ENCODE measurements around the gene CYFIP2. TPM values are rescaled to one million over a fixed set of nuclear protein-coding genes. Genes with fewer than 3 reads are reported as not detected.

The CYFIP2 gene
- total RNA-seq, 1 experiment from 2014 or later = 14.3 TPM

DNA sequence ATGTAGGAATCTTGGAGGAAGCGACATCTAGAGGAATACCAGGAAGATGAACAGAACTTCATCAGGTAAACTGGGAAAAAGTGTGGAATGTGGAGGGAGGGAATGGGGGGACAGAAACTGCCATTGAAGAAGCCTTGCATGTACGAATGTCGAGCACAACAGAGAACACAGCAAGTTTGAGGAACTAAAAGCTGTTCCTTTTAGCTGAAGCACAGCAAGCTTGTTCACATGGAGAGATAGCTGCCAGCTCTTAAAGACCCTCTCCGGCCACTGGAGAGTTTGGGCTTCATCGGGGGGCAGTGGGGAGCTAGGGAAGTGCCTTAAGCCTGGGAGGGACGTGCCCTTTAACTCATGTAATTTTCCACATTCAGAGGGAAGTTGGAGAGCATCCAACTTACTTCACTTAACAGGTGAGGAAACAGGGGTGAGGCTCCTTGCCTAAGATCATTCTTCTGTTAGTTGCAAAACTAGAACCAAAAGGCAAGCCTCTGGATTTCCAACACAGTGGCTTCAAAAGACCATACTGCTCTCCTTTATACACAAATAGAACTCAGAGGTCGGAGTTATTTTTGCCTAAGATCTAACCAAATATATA, 2.3 kb upstream of the CYFIP2 start:
- ChIA-PET CTCF (no interaction called here), POLR2A (no interaction called here)
- intact Hi-C loops (cut with micrococcal nuclease; ENCODE audit: unreplicated experiment) = no loop called here
- TF ChIP-seq, protein P1, sequence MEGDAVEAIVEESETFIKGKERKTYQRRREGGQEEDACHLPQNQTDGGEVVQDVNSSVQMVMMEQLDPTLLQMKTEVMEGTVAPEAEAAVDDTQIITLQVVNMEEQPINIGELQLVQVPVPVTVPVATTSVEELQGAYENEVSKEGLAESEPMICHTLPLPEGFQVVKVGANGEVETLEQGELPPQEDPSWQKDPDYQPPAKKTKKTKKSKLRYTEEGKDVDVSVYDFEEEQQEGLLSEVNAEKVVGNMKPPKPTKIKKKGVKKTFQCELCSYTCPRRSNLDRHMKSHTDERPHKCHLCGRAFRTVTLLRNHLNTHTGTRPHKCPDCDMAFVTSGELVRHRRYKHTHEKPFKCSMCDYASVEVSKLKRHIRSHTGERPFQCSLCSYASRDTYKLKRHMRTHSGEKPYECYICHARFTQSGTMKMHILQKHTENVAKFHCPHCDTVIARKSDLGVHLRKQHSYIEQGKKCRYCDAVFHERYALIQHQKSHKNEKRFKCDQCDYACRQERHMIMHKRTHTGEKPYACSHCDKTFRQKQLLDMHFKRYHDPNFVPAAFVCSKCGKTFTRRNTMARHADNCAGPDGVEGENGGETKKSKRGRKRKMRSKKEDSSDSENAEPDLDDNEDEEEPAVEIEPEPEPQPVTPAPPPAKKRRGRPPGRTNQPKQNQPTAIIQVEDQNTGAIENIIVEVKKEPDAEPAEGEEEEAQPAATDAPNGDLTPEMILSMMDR (IDR thresholded peaks at IDR 0.05; ENCODE audit: insufficient read depth in 1 of 2, low read depth in 1 of 2, low read length in 1 of 2, severe bottlenecking in 1 of 2, unreplicated experiment in 1 of 2) = no peak
- Histone ChIP-seq H3K36me3 (ENCODE audit: control insufficient read depth, insufficient read depth, low read length) (no peaks in the 10 kb centered on the region), H3K4me3 (ENCODE audit: low read depth, low read length) (no peak overlapping the region), H3K9me3 (no peaks in the 10 kb centered on the region), H3K27me3 (replicated peaks; ENCODE audit: control insufficient read depth, insufficient read depth, low read length) (no peaks in the 10 kb centered on the region; the same call in 1 of the 2 replicates), H3K4me1 (no peaks in the 10 kb centered on the region)
- Mint-ChIP-seq H3K4me1 (ENCODE audit: low read depth, unreplicated experiment) (no peaks in the 10 kb centered on the region), H3K9me3 (ENCODE audit: unreplicated experiment) (no peaks in the 10 kb centered on the region), H3K4me3 (ENCODE audit: unreplicated experiment) (no peak overlapping the region), H3K27ac (ENCODE audit: unreplicated experiment) (no peak overlapping the region), H3K27me3 (ENCODE audit: insufficient read depth, unreplicated experiment) (peaks cover 26% of the 10 kb centered on the region), H3K36me3 (ENCODE audit: insufficient read depth, unreplicated experiment) (no peaks in the 10 kb centered on the region)
- BruUV-seq (replicated peaks) = no TSS peak
- DNase-seq = no peak

DNA sequence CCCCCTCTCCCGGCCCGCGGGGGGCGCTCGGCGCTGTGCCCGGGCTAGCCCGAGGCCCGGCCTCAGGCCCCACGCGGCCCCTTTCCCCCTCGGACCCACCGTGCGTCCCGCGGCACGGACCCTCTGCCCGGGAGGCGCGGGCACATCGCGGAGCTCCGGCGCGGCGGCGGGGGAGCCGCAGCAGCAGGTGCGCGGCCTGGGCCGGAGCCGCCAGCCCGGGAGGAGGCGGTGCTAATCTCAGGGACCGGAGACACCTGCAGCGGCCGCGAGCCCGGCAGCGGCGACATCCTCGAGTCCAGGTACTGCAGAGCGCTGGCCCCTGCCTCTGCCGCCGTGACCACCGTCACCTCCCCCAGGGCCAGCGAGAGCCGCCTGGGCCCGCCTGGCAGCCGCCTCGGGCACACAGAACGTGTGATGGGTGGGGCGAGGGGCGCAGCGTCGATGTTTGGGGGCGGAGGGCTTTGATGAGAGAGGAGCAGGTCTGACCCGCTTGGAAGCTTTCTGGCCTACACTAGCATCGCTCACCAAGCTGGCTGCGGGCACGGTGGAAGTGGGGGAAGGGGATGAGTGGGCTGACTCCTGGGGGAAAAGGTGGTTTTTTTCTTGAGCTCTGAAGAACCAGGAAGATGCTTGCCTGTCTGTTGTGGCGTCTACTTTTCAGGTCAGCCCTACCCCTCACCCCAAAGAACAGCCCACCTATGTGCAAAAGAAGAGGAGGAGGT, 524 bp downstream of the CYFIP2 start:
- peak overlapping the region; percentile 83 for H3K4me3 Mint-ChIP-seq (ENCODE audit: unreplicated experiment)
- peaks cover 12% of the 10 kb centered on the region for H3K27me3 Mint-ChIP-seq (ENCODE audit: insufficient read depth, unreplicated experiment)
- CTCF ChIA-PET = interaction anchor here (0.6 kb wide), 2 partner anchors 124 to 245 kb away, joined by 3 to 4 read pairs; partner anchors contain the start of gene MED7
- no TSS peak for BruUV-seq (replicated peaks)
- POLR2A ChIA-PET = interaction anchor here (0.5 kb wide), 1 partner anchor 17 kb away, joined by 3 read pairs; no protein-coding TSS in a partner anchor
- Histone ChIP-seq H3K9me3 (no peaks in the 10 kb centered on the region), H3K27me3 (replicated peaks; ENCODE audit: control insufficient read depth, insufficient read depth, low read length) (no peaks in the 10 kb centered on the region; the same call in 1 of the 2 replicates), H3K4me1 (no peaks in the 10 kb centered on the region), H3K36me3 (ENCODE audit: control insufficient read depth, insufficient read depth, low read length) (no peaks in the 10 kb centered on the region), H3K4me3 (ENCODE audit: low read depth, low read length) (peak overlapping the region; percentile 64)
- intact Hi-C loops (cut with micrococcal nuclease; ENCODE audit: unreplicated experiment) = loop anchor here (5.0 kb wide), 1 partner anchor 46 kb away; no protein-coding TSS in a partner anchor
- TF ChIP-seq, protein P1 (IDR thresholded peaks at IDR 0.05; ENCODE audit: insufficient read depth in 1 of 2, low read depth in 1 of 2, low read length in 1 of 2, severe bottlenecking in 1 of 2, unreplicated experiment in 1 of 2) = no peak
- H3K4me1 Mint-ChIP-seq (ENCODE audit: low read depth, unreplicated experiment) = no peaks in the 10 kb centered on the region
- no peaks in the 10 kb centered on the region for H3K9me3 Mint-ChIP-seq (ENCODE audit: unreplicated experiment)
- no peak overlapping the region for H3K27ac Mint-ChIP-seq (ENCODE audit: unreplicated experiment)
- peak in 1 of 2 experiments; percentile 74 for DNase-seq
- no peaks in the 10 kb centered on the region for H3K36me3 Mint-ChIP-seq (ENCODE audit: insufficient read depth, unreplicated experiment)

DNA sequence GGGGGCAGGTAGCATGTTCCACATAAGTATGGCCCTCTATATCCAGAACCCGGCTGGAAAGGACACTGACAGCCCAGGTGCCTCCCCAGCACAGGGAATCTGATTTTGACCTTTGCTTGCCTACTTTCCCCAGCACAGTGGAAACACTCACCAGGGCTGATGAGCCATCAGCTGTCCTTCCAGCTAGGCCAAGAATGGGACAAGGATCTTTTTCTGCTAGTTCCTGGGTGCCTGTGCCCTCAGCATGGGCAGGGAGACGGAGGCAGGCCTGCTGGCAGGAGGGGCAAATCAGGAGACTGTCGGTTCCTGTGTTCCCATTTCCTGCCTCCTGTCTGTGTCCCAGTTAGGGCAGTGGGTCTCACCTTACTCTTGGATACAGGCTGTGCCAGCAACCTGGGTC, 1.1 kb downstream of the CYFIP2 start:
- H3K4me1 Mint-ChIP-seq (ENCODE audit: low read depth, unreplicated experiment) = no peaks in the 10 kb centered on the region
- Histone ChIP-seq H3K36me3 (ENCODE audit: control insufficient read depth, insufficient read depth, low read length) (no peaks in the 10 kb centered on the region), H3K4me3 (ENCODE audit: low read depth, low read length) (no peak overlapping the region), H3K9me3 (no peaks in the 10 kb centered on the region), H3K27me3 (replicated peaks; ENCODE audit: control insufficient read depth, insufficient read depth, low read length) (no peaks in the 10 kb centered on the region; the same call in 1 of the 2 replicates), H3K4me1 (no peaks in the 10 kb centered on the region)
- peak overlapping the region; percentile 66 for H3K4me3 Mint-ChIP-seq (ENCODE audit: unreplicated experiment)
- POLR2A ChIA-PET = no interaction called here
- CTCF ChIA-PET = interaction anchor here (0.6 to 0.9 kb wide), 2 partner anchors 20 to 124 kb away, joined by 3 read pairs; partner anchors contain the start of gene MED7
- peaks cover 11% of the 10 kb centered on the region for H3K27me3 Mint-ChIP-seq (ENCODE audit: insufficient read depth, unreplicated experiment)
- H3K9me3 Mint-ChIP-seq (ENCODE audit: unreplicated experiment) = no peaks in the 10 kb centered on the region
- DNase-seq = no peak
- H3K36me3 Mint-ChIP-seq (ENCODE audit: insufficient read depth, unreplicated experiment) = no peaks in the 10 kb centered on the region
- no TSS peak for BruUV-seq (replicated peaks)
- H3K27ac Mint-ChIP-seq (ENCODE audit: unreplicated experiment) = no peak overlapping the region
- TF ChIP-seq, protein P1 (IDR thresholded peaks at IDR 0.05; ENCODE audit: insufficient read depth in 1 of 2, low read depth in 1 of 2, low read length in 1 of 2, severe bottlenecking in 1 of 2, unreplicated experiment in 1 of 2) = no peak
- intact Hi-C loops (cut with micrococcal nuclease; ENCODE audit: unreplicated experiment) = loop anchor here (5.0 kb wide), 1 partner anchor 45 kb away; no protein-coding TSS in a partner anchor

Measured in Caco-2 (cell line).